GM04503 (cell line): ENCODE measurements around the gene GLE1.

Experiments
- DNase-seq: peaks from one replicate; pipeline ENCODE4 v3.0.0-alpha.2; 2012; ENCODE audit warnings: low read depth

The GLE1 gene

GRCh38 chr9:128504485-128505413 lies at the start of gene GLE1:
GLE1 (plus strand) TSS chr9:128504719; CDS start chr9:128504806, 87 bp downstream.
- peak; percentile 32 for DNase-seq

GRCh38 chr9:128454991-128455390 lies 49.5 kb upstream of the GLE1 start:
- DNase-seq: no peak

- DNase-seq: peak; percentile 67
These were observed 48.5 kb upstream of the GLE1 start, which contains the start of gene ODF2 for GRCh38 chr9:128455849-128456612. ODF2 (plus strand) TSS chr9:128456006; CDS start chr9:128456092, 86 bp downstream.

- DNase-seq: peak; percentile 37
These were observed 47.9 kb upstream of the GLE1 start for GRCh38 chr9:128456613-128457061.

GRCh38 chr9:128457207-128457606 lies 47.3 kb upstream of the GLE1 start:
- no peak for DNase-seq

GRCh38 chr9:128459011-128459410 lies 45.5 kb upstream of the GLE1 start:
- DNase-seq: no peak

- DNase-seq: no peak
These were observed 35.4 kb upstream of the GLE1 start for GRCh38 chr9:128469070-128469469.

- peak; percentile 50 for DNase-seq
These were observed 34.0 kb upstream of the GLE1 start for GRCh38 chr9:128470560-128470959.

GRCh38 chr9:128473104-128473503 lies 31.4 kb upstream of the GLE1 start:
- no peak for DNase-seq

GRCh38 chr9:128475867-128476266 lies 28.7 kb upstream of the GLE1 start:
- no peak for DNase-seq

- DNase-seq: no peak
These were observed 25.3 kb upstream of the GLE1 start for GRCh38 chr9:128479262-128479661.

- DNase-seq: no peak
These were observed 23.0 kb upstream of the GLE1 start for GRCh38 chr9:128481561-128481960.

GRCh38 chr9:128482186-128482585 lies 22.3 kb upstream of the GLE1 start:
- no peak for DNase-seq

GRCh38 chr9:128484686-128485413 lies 19.7 kb upstream of the GLE1 start:
- DNase-seq: no peak

- no peak for DNase-seq
These were observed 19.1 kb upstream of the GLE1 start for GRCh38 chr9:128485414-128485855.

GRCh38 chr9:128486201-128486600 lies 18.3 kb upstream of the GLE1 start:
- DNase-seq: no peak

GRCh38 chr9:128493424-128493823 lies 11.1 kb upstream of the GLE1 start:
- no peak for DNase-seq

- no peak for DNase-seq
These were observed 10.3 kb upstream of the GLE1 start for GRCh38 chr9:128494108-128494745.

- DNase-seq: no peak
These were observed 9.8 kb upstream of the GLE1 start for GRCh38 chr9:128494746-128495129.

- no peak for DNase-seq
These were observed 9.2 kb upstream of the GLE1 start for GRCh38 chr9:128495296-128495695.

- DNase-seq: no peak
These were observed 8.6 kb upstream of the GLE1 start for GRCh38 chr9:128495804-128496417.
